ENCODE results near the gene ASB16. TPM values are rescaled to one million over a fixed set of nuclear protein-coding genes. Genes with fewer than 3 reads are reported as not detected.

The ASB16 gene
- total and polyA plus RNA-seq, 10 of the 15 experiments (the other 5 are each of a cell fraction or from before 2014, with no cell fraction given) = 0.07 to 1.1 (median 0.44) TPM; not detected in 5

DNA sequence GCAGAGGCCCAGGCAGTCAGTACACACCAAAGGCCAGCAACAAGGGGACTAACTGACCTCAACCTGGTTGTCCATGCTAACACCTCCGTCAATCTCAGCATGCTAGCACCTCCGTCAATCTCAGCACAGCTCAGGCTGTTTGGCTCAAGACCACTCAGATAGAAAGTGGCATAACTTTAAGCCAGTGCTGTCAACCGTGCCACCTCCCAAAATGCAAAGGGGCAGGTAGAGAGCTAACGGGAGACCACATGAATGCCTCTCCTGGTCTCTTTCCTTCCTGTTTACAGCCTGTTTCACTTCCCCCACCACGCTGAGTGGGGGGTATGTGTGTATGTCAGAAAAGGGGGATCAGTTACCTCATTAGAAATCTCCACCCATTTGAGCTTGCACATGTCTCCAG, 45.7 kb downstream of the ASB16 start (continued):
- no peak for TF ChIP-seq BCL11A (IDR thresholded peaks at IDR 0.05; ENCODE audit: low read depth, low read length)
- 0 out of 2 replicates have a peak, but pooled peaks have one; percentile 66 for TF ChIP-seq RCOR1 (conservative IDR thresholded peaks at IDR 0.05; ENCODE audit: low read depth, low read length)
- TF ChIP-seq MTA2 (IDR thresholded peaks at IDR 0.05; ENCODE audit: low read depth) = 0 out of 2 replicates have a peak, but pooled peaks have one; percentile 25
- peak in 1 of 2 experiments; percentile 85; a peak in 2 of 4 replicates for TF ChIP-seq ETV6 (conservative IDR thresholded peaks at IDR 0.05 in 1 of 2, IDR thresholded peaks at IDR 0.05 in 1 of 2; ENCODE audit: borderline replicate concordance in 1 of 2, low read depth in 1 of 2)
- TF ChIP-seq IKZF2 (IDR thresholded peaks at IDR 0.05) = peak; percentile 52 to 61; a peak in 3 of 4 replicates
- peak; percentile 57; the same call in 1 of the 2 replicates for TF ChIP-seq POLR2A (IDR thresholded peaks at IDR 0.05; ENCODE audit: low read depth, low read length)
- TF ChIP-seq FOXK2 (IDR thresholded peaks at IDR 0.05) = peak; percentile 51
- TF ChIP-seq, protein P1, sequence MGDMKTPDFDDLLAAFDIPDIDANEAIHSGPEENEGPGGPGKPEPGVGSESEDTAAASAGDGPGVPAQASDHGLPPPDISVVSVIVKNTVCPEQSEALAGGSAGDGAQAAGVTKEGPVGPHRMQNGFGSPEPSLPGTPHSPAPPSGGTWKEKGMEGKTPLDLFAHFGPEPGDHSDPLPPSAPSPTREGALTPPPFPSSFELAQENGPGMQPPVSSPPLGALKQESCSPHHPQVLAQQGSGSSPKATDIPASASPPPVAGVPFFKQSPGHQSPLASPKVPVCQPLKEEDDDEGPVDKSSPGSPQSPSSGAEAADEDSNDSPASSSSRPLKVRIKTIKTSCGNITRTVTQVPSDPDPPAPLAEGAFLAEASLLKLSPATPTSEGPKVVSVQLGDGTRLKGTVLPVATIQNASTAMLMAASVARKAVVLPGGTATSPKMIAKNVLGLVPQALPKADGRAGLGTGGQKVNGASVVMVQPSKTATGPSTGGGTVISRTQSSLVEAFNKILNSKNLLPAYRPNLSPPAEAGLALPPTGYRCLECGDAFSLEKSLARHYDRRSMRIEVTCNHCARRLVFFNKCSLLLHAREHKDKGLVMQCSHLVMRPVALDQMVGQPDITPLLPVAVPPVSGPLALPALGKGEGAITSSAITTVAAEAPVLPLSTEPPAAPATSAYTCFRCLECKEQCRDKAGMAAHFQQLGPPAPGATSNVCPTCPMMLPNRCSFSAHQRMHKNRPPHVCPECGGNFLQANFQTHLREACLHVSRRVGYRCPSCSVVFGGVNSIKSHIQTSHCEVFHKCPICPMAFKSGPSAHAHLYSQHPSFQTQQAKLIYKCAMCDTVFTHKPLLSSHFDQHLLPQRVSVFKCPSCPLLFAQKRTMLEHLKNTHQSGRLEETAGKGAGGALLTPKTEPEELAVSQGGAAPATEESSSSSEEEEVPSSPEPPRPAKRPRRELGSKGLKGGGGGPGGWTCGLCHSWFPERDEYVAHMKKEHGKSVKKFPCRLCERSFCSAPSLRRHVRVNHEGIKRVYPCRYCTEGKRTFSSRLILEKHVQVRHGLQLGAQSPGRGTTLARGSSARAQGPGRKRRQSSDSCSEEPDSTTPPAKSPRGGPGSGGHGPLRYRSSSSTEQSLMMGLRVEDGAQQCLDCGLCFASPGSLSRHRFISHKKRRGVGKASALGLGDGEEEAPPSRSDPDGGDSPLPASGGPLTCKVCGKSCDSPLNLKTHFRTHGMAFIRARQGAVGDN (IDR thresholded peaks at IDR 0.05) = peak; percentile 84; the same call in 1 of the 2 replicates
- peak; percentile 19 for TF ChIP-seq SP1 (IDR thresholded peaks at IDR 0.05; ENCODE audit: low read depth, low read length)
- peak; percentile 48 for TF ChIP-seq JUNB (IDR thresholded peaks at IDR 0.05)
- peak; percentile 47; the same call in 1 of the 2 replicates for TF ChIP-seq EED (IDR thresholded peaks at IDR 0.05; ENCODE audit: low read depth)
- peak in 1 of 2 experiments; percentile 46; a peak in 1 of 4 replicates for TF ChIP-seq BHLHE40 (IDR thresholded peaks at IDR 0.05; ENCODE audit: borderline replicate concordance in 1 of 2, low read depth in 2 of 2, low read length in 1 of 2)
- peak; percentile 82 for TF ChIP-seq RUNX3 (IDR thresholded peaks at IDR 0.05; ENCODE audit: low read length)
- no peak for TF ChIP-seq SMAD1 (IDR thresholded peaks at IDR 0.05; ENCODE audit: low read depth, partially characterized antibody)
- peak; percentile 68; the same call in 1 of the 2 replicates for TF ChIP-seq POLR2AphosphoS5 (IDR thresholded peaks at IDR 0.05; ENCODE audit: low read length)
- TF ChIP-seq PAX5 (IDR thresholded peaks at IDR 0.05; ENCODE audit: borderline replicate concordance, low read depth, low read length) = 0 out of 2 replicates have a peak, but pooled peaks have one; percentile 9
- peak; percentile 54 for TF ChIP-seq DPF2 (IDR thresholded peaks at IDR 0.05)
- no peak for TF ChIP-seq RFX5 (IDR thresholded peaks at IDR 0.05; ENCODE audit: low read depth, low read length)
